HG02970 (cell line): ENCODE measurements around the gene CRACR2B.

Experiments
- ATAC-seq: cut with Tn5 transposase; IDR thresholded peaks from one replicate; pipeline ENCODE4 v1.9.1; 2021; ENCODE audit warnings: mild to moderate bottlenecking, moderate library complexity, moderate number of reproducible peaks; ENCODE audit not compliant: unreplicated experiment, low FRiP score

The CRACR2B gene

DNA sequence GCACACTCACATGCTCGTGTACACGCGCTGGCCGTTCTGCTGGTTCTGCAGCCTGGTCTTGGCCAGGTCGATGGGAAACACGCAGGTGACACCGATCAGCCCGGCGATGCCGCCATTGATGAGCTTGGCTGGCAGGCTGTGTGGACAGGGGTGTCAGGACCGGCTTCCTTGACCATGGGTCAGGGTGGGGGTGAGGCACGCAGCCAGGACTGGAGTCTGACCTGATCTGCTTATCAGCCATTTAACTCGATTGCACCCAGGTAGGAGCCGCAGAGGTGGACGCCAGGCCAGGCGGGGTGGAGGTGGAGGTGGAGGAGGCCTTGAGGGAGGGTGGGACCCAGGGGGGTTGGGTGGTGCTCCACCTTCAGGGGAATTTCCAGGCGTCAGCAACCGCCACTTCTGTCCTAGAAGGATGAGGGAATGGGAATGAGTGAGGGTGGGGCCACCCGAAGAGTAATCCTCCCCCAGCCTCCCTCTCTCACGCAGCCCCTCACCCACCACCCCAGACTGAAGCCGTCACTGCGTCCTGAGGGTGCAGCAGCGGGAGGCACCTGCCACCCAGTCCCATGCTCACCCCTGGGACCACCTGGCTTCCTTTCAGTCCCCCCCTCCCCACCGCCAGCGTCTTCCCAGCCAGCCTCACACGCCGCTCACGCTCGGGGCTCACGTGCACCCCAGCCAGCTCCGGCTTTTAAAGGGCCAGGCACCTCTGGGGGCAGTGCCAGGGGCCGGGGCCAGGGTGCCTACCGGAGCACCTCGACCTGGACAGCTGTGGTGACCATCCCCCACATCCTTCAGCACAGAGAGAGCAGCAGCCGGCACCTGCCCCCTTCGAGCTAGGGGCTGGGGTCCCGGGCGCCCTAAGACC is 32.7 kb upstream of the CRACR2B start:
- ATAC-seq, result no peak

DNA sequence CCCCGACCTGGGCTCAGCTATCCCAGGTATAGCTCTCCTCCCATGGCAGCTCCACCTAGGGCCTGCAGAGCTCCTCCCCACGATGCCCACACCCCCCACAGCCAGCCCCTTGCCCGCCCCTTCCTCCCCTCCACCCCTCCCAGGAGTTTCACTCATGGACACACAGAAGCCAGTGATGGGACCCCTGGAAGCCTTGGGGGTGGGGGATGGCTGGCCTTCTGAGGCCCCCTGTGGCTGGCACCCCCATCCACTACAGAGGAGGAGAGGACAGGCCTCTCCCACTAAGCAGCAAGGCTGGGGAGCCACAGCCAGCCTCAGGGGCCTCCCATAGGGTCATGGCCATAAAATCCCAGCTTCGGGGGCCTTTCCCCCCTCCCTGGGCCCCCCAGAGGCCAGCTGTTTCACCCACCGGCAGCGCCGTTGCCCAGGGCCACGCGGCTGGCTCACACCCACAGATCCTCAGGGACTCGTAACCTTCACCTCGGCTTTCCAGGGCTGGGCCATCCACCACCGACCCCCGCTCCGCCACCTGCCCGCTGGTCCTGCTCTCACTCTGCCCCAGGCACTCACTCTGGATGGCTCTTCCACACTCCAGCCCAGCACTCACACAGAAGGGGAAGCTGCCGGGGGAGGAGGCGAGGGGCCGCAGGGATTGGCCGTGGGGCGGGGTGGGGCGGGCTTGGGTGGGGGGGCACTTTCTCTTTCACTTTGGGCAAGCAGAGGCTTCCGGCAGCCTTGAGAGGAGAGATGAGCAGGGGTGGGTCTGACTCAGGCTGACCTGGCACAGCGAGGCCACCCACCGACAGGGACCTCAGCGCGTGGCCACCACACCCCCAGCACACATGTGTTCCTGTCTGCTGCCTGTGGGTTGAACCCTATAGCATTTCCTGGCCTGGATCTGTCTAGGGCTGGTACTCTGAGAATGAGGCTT is 31.8 kb upstream of the CRACR2B start:
- ATAC-seq, result no peak

DNA sequence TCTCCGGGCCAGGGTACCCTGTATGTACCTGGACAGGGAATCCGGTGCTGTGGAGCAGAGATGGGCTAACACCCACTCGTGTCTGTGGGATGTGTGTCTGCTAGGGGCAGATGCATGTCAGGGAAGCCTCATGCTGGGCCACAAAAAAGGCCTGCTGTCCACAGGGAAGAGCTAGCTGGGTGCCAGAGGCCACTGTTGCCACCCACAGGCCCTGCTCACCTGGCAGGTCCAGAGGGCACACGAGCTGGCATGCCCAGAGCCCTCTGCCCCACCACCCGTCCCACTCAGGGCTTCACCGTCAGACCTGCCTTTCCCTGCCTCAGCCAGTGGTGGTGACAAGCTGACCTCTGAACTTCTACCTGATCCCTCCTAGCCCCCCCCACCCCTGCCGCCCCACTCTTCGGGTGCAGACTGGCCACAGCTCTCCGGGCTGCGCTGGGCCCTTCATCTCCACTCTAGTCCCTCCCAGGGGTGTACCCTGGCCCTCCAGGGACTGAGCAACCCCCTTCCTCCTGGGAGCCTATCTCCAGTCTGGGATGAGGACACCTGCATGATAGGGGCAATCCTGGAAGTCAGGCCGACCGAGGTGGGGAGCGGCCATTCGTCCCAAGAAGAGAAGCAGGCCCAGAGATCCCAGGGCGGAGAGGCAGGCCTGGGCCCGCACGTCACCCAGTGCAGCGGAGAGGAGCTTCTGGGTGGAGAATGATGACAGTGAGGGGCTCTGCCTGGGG is 31.0 kb upstream of the CRACR2B start:
- ATAC-seq, result no peak

DNA sequence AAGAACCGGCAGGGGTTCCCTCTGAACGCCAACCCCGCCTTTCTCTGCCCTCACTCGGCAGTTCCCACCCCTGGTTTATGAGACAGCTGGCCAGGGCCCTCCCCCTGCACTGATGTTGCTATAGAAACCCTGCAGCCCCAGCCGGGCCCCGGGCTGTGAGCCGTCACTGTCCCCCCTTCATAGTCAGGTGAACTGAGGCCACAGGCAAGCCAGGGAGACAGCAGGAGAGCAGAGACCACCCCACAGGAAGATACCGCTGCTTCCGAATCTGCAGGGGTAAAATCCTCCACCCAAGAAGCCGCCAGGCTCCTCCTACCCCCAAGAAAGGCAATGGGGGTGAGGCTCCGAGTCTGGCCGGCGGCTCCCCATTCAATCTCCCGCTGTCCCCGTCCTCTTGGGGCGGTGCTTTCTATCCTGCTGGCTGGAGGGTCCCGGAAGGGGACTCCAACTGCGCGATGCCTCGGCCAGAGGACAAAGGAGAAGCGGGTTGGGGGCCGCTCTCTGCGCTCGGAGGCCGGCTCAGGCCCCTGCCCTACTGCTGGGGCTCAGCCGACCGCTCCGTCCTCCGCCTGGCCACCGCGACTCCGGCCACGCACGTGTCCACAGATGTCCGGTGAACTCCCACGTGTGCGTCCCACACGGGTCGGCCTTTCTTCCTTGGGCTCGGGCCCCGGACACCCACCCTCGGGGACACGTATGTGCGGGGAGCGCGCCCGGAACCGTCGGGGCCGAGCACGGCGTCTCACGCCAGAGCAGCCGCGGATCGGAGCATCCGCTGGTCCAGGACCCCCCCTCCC is 30.2 kb upstream of the CRACR2B start:
- ATAC-seq, result peak; percentile 37

DNA sequence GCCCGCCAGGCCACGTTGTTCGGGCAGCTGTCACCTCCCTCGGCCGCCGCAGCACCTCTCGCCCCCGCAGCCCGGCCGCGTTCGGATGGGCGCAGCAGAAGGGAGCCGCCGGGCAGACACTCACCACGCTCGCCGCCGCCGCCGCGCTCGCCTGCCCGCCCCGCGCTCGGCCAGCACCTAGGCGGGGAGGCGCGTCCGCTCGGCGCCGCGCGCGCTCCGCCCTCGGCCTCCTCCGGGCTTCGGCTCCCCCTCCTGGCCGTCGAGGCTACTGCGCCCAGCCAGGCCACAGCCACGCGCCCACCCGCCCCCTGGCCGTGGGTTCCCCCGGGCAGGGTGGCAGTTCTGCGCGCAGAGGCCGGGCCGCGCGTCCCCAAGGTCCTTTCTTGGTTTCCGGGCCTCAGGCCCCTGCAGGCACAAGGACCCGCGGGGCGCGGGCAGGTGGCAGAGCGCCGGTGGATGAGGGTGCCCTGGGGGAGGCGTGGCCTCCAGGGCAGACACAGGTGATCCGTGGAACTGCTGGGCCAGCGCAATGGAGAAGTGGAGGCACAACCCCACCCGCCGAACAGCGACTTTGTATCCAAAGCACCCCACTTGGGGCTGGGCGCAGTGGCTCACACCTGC is 29.5 kb upstream of the CRACR2B start, which contains the start of gene SLC25A22:
TSS of gene SLC25A22 (minus strand) at position 189 of the 621 bp plus-strand sequence. CDS start 3,275 bp downstream, outside the sequence.
- peak; percentile 52 for ATAC-seq

DNA sequence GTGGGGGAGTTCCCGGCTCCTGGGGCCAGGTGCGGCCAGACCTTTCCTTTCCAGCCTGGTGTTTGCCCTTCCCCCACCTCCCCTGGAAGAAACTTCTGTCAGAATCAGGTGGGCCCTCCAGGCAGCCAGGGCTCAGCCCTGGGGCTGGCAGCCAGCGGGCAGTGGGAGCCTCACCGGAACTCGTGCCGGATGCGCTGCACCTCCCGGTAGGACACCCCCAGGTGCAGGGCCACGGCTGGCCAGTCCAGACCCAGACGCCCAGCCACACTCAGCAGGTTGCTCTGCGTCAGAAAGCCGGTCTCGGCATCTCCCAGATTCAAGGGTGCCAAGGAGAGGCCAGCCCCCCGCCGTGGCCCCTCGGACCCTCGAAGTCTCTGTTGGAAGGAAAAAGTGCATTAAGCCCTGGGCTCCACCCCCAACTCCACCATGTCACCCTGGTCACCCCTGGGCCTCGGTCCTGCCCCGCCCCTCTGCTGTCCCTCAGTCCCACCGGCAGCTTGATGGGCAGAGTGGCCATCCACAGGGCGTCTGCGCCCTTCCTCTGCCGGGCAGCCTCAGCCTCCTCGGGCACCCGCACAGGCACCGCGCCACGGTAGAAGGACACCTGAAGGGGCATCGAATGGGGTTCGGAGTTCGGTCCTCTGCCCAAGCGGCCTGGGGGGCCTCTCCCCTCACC is 27.9 kb upstream of the CRACR2B start:
- no peak for ATAC-seq

DNA sequence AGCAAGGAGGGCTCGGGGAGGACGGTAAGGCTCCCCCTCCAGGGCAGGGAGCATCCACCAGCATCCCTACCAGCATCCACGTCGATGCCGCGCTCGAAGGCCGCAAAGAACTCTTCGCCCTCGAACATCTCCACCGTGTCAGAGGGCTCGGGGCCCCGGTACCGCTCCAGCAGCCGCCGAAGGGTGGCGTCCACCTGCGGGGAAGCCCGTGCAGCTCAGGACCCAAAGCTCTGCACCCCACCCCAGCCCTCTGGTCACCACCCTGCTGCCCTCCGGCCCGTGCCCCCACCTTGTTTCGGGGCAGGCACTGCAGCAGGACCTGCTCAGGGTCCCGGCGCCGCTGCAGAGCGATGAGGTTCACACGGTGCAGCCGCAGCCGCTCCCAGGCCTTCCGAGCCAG is 27.2 kb upstream of the CRACR2B start:
- no peak for ATAC-seq

DNA sequence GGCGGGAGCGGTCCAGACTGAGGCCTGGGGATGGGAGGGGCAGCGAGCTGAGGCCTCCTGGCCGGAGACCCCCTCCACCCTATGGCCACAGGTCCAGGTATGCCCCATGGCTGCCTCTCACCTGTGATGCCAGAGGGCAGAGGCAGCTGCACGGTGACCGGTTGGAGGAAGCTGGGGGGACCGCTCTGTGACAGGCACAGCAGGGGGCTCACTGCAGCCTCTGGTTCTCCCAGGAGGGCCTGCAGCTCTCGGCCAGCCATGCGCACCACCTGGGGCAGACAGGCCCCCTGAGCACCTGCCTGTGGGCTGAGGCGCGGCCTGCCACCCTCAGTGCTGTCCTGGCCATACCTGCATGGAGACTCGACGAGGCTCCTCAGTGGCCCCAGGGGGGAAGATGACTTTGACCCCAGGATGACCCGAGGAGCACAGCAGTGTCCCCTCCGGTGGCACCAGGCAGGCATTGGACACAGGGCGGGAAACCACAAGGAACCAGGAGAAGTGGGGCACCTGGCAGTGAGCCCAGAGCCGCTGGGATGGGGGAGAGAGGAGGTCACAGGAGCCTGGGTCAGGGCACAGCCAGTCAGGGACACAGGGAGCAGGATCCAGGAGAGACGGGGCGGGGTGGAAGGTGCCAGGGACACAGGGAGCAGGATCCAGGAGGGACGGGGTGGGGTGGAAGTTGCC is 26.5 kb upstream of the CRACR2B start:
- ATAC-seq, result no peak

DNA sequence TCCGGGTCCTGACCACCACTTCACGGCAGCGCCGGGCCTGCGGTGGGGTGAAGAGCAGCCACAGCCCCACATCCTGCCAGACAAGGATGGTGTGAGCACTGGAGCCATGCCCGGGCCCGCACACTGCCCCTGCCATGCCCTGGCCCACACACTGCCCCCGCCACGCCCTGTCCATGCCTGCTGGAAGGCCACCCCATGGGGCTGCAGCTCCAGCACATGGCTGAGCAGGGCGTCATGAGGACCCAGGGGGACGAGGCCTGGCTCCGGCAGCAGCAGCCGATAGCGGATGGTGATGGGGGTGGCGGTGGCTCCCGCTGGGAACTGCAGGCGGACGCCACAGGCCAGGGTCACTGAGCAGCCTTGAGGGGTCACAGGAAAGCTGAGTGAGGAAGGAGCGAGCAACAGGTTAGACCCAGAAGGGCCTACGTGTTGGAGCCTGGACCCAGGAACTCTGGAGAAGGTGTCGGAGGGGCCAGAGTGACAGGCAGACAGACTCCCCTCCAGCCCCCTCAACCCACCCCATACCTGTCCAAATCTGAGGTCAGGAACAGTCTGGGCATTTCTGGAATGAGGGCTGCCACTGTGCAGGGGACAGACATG is 25.6 kb upstream of the CRACR2B start:
- no peak for ATAC-seq

DNA sequence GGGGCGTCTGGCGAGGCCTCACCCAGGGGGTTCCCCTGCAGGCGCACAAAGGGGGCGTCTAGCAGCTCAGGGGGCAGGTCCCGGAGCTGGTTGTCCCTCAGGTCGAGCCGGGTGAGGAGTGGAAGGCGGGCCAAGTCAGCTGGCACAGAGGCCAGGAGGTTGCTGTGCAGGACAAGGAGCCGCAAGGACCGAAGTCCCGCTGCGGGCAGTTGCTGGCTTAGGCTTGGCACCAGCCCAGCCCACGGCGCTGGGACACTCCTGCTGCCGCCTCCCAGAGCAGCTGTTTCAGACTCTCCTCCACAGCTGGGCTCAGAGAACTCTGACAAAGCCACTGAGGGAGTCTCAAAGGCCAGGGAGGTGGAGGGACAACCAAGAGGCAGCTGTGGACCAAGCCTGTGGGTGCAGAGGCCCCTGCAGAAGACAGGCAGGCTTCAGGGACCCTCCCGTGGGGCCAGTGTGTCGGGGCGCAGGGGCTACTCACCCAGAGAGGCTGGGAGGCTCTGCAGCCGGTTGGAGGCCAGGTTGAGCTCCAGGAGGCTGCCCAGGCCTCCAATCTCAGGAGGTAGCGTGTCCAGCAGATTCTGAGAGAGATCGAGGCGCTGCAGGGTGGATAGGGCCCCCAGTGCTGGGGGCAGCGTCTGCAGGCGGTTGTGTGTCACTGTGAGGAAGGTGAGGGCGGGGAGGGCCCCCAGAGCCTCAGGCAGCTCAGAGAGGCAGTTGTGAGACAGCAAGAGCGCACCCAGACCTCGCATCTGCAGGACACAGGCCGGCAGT is 24.8 kb upstream of the CRACR2B start:
- ATAC-seq, result no peak

DNA sequence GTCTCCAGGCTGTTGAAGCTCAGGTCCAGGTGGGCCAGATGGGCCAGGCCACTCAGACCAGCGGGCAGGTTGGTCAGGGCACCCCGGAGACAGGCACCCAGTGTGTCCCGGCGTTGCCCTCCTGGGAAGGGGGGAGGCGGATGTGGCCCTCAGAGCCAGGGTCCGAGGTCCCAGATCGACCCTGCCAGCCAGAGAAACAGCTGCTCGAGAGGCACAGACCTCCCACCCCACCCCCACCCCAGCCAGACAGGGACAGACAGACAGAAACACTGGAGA is 24.3 kb upstream of the CRACR2B start:
- ATAC-seq, result no peak

DNA sequence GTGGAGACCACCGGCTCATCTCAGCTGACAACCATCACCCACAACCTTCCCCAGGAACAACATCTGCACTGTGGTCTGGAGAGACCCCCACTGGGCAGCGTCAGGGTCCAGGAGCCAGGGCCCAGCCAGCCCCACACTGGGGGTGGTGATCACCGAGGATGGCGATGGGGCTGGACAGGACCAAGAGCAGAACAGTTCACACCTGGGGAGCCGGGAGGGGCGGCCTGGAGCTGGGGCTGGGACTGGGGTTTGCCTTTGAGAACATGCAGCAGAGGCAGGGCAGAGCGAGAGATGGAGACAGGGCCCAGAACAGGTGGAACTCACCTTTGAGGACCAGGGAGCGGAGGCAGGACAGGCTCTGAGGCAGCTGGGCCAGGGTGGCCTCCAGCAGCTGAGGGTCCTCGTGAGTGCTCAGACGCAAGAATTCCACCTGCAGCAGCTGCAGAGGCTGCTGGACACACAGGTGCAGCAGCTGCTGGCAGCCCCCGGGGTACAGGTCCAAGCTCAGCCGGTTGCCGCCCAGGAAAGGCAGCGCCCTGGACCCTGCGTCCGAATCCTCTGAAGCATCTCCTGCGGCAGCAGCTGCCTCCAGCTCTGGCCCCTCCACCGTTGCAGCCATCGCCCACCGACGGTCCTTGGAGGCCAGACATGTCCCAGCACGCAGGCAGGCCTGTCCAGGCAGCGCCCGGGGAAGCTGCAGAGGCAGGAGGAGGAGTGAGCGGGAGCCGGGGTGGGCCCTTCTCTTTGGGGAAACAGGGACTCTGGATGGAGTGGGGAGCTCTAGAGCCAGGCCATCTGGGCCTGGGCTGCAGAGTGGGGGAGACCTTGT is 23.7 kb upstream of the CRACR2B start:
- ATAC-seq, result no peak

DNA sequence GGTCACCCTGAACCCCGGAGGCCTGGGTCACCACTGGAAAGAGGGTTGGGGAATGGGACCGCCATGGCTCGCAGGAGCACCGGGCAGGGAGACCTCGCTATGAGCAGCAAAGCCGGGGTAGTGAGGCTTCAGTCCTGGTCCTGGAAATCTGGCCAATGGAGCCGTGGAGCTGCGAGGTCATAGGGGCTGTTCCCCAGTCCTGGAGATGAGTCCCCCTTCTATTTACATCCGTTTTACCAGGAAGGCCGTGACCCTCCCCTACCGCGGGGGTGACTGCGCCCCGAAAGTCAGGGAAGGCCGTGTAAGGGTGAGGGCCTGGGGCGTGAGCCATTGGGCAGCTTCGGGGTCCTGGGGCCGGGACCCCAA is 23.1 kb upstream of the CRACR2B start:
- ATAC-seq, result no peak

DNA sequence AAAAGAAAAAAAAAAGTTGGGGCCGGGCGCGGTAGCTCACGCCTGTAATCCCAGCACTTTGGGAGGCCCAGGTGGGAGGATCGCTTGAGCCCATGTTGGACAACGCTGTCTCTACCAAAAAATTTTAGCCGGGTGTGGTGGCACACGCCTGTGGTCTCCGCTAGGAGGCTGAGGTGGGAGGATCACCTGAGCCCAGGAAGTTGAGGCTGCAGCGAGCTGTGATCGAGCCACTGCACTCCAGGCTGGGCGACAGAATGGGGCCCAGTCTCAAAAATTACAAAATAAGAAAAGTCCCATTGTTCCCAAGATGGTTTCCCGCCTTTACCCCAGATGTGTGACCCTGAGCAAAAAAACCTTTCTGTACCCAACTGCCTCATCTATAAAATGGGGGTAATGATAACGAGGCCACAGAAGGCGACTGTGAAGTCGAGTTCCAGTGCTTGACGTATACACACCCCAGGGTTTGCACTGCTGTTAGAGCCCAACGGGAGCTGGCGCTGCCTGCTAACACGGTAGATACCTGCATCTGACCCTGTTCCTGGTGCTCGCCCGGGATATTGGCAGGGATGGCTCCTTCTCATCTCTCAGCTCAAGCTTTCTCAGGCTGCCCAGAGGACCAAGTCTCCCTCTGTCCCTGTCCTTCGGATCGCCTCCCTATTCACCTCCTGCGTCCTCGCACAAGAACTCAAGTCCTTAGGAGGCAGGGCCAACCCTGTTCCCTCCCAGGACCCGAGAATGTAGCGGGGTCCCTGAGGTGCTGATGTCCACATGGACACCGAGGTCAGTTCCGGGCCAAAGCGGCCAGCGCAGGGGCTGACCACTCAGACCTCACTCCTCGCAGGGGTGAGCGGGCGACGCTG is 19.1 kb upstream of the CRACR2B start:
- ATAC-seq, result no peak

DNA sequence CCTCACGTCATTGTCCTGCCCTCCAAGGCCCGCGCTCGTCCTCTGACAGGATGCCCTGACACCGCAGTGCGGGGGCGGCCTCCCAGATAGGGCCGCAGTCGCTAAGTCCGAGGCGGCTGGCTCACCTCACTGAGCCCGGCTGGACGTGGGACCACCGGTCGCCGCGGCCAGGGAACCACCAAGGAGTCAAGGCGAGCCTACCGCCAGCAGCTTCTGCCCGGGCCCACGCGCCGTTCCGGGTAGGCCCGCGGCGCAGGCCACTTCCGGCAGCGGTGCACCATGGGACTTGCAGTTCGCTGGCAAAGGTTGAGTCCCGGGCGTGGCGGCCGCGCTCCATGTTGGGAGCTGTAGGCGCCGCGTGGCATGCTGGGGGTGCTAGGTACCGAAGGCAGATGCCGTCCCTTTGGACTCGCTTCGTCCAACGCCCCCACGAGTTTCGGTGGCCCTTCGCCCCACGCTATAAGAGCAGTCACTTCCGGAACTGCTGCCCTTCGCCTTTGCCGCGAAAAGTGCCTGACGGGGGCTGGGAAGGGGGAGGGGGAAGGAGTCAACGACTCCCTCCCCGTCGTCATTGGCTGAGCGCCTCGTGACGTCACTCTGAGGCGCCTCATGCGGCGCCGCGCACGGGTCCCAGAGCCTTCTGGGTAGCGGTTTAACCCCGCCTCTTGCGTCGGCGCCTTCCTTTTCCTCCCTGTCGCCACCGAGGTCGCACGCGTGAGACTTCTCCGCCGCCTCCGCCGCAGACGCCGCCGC is 18.3 kb upstream of the CRACR2B start, which contains the start of gene RPLP2:
TSS of gene RPLP2 (plus strand) at position 681 of the 753 bp plus-strand sequence. CDS start 268 bp downstream, outside the sequence.
- peak; percentile 69 for ATAC-seq
